Mesendoderm (in vitro differentiated cells): Measurements from ENCODE around the gene CRYGS. TPM values are rescaled to one million over a fixed set of nuclear protein-coding genes. Genes with fewer than 3 reads are reported as not detected.

Source experiments
- DNase-seq: peaks from one replicate; pipeline ENCODE4 v3.0.0; 2013
- H2AK5ac ChIP-seq: 2 replicates; pipeline ENCODE4 v1.6.1; 2013; ENCODE audit warnings: low read length, inconsistent platforms
- H2BK120ac ChIP-seq: 2 replicates; pipeline ENCODE4 v1.6.1; 2013; ENCODE audit warnings: low read depth, mild to moderate bottlenecking, low read length, moderate library complexity, mixed read lengths
- H2BK15ac ChIP-seq: replicated peaks from 2 replicates; pipeline ENCODE4 v1.6.1; 2013; ENCODE audit warnings: low read depth, mild to moderate bottlenecking, moderate library complexity
- H2BK5ac ChIP-seq: 2 replicates; pipeline ENCODE4 v1.6.1; 2013; ENCODE audit warnings: low read length, inconsistent platforms
- H3K18ac ChIP-seq: 2 replicates; pipeline ENCODE4 v1.6.1; 2013; ENCODE audit warnings: mild to moderate bottlenecking, low read length, mixed read lengths
- H3K23ac ChIP-seq: one replicate; pipeline ENCODE4 v1.6.1; 2013; ENCODE audit warnings: low read length
- H3K27ac ChIP-seq: 2 replicates; pipeline ENCODE4 v1.5.1; 2013; ENCODE audit warnings: low read depth, mild to moderate bottlenecking, inconsistent platforms, low read length, moderate library complexity
- H3K27me3 ChIP-seq: 2 replicates; pipeline ENCODE4 v1.6.1; 2013; ENCODE audit warnings: low read length, control low read depth, mild to moderate bottlenecking, inconsistent platforms; ENCODE audit not compliant: insufficient read depth, poor library complexity
- H3K36me3 ChIP-seq: 2 replicates; pipeline ENCODE4 v1.6.1; 2013; ENCODE audit warnings: low read length, inconsistent platforms; ENCODE audit not compliant: control insufficient read depth, insufficient read depth
- H3K4ac ChIP-seq: one replicate; pipeline ENCODE4 v1.6.1; 2013; ENCODE audit warnings: low read depth, mild to moderate bottlenecking, low read length, moderate library complexity
- H3K4me1 ChIP-seq: 2 replicates; pipeline ENCODE4 v1.6.1; 2013; ENCODE audit warnings: low read depth, low read length, inconsistent platforms; ENCODE audit not compliant: control insufficient read depth
- H3K4me2 ChIP-seq: 2 replicates; pipeline ENCODE4 v1.6.1; 2013; ENCODE audit warnings: low read length
- H3K4me3 ChIP-seq: 2 replicates; pipeline ENCODE4 v1.5.1; 2013; ENCODE audit warnings: mild to moderate bottlenecking, low read length
- H3K56ac ChIP-seq: one replicate; pipeline ENCODE4 v1.6.1; 2013; ENCODE audit warnings: low read length
- H3K79me1 ChIP-seq: 2 replicates; pipeline ENCODE4 v1.6.1; 2013; ENCODE audit warnings: low read length, inconsistent platforms
- H3K79me2 ChIP-seq: 2 replicates; pipeline ENCODE4 v1.6.1; 2013; ENCODE audit warnings: mild to moderate bottlenecking, low read length; ENCODE audit not compliant: control insufficient read depth, insufficient read depth
- H3K9ac ChIP-seq: 2 replicates; pipeline ENCODE4 v1.6.1; 2013; ENCODE audit warnings: low read length, inconsistent platforms
- H4K5ac ChIP-seq: one replicate; pipeline ENCODE4 v1.6.1; 2013; ENCODE audit warnings: low read length
- H4K8ac ChIP-seq: one replicate; pipeline ENCODE4 v1.6.1; 2013; ENCODE audit warnings: low read depth, mild to moderate bottlenecking, control low read depth, low read length, moderate library complexity
- WGBS: extraction: QIAGEN DNeasy Blood & Tissue Kit; methylation state at CpG from one replicate; pipeline ENCODE4 v1.1.7; 2013; ENCODE audit warnings: low lambda C conversion rate, missing lambda C conversion rate; ENCODE audit not compliant: insufficient coverage; ENCODE audit errors: extremely low coverage; 5-methylcytosine and 5-hydroxymethylcytosine counted together
- polyA plus RNA-seq, 2 experiments: library from polyadenylated mRNA; stranded (reverse); fragments of 200-250 nt; gene quantifications; one replicate each; pipeline ENCODE4 v1.2.3, GENCODE V29; 2013

The CRYGS gene
- polyA plus RNA-seq (2013, experiment 1 of 2): 0.28 TPM
- 0.29 TPM for polyA plus RNA-seq (2013, experiment 2 of 2)

DNA sequence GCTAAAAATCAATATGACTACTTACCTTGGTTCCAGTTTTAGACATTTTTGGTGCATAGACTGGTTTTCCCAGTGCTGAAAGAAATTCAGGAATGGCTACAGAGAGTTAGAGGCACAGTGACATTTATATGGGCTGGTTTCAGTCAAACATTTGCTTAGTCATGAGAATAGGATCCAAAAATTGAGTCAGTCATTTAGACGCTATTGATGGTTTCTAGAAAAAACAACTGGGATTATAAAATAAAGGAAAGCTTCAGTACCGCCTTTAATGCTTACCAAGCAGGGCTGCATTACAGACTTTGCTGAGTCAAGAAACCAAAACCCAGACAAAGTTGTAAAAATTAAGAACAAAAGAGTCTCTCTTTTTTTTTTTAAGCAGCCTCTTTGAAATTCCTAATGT lies at the start of gene CRYGS:
Gene CRYGS (minus strand): TSS at position 100 of the 400 bp plus-strand sequence. CDS start 54 bp downstream, at position 46.
- no peak for DNase-seq
- Histone ChIP-seq H3K4me3 (no peak within 1 kb of the TSS), H2AK5ac (no peak within 1 kb of the TSS), H2BK5ac (no peak within 1 kb of the TSS), H3K4ac (no peak within 1 kb of the TSS), H3K4me2 (no peak within 1 kb of the TSS), H3K23ac (no peak within 1 kb of the TSS), H3K56ac (no peak within 1 kb of the TSS), H3K27ac (no peak within 1 kb of the TSS), H3K27me3 (no peaks in the 10 kb centered on the region), H2BK15ac (no peak within 1 kb of the TSS), H3K79me2 (no peaks in the 10 kb centered on the region), H4K8ac (no peak within 1 kb of the TSS), H3K79me1 (no peaks in the 10 kb centered on the region), H3K36me3 (no peaks in the 10 kb centered on the region), H3K18ac (no peak within 1 kb of the TSS), H3K4me1 (no peaks in the 10 kb centered on the region), H4K5ac (no peak within 1 kb of the TSS), H3K9ac (no peak within 1 kb of the TSS), H2BK120ac (no peak within 1 kb of the TSS)
- no CpG with 5 or more reads among the region's 2 CpGs for WGBS

DNA sequence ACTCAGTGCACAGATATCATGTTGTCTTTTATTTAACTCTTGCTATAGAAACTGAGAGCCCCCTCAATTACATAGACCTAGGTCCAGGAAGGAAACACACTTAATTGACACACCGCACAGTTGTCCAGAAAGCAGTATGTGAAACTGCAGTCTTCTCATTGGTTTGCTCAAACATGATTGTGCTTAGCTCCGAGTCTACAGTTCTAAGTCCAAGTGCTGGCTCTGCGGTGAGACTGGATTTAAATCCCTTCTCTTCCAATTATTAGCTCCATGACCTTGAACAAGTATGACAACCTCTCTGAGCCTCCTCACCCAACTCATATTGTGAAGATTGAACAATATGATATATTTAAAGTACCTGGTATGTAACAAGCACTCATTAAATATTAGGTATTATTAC lies 49.7 kb upstream of the CRYGS start:
- WGBS: no CpG with 5 or more reads among the region's 3 CpGs
- no peaks in the 10 kb centered on the region for H3K79me1 ChIP-seq
- H3K4ac ChIP-seq: no peak overlapping the region
- H3K4me3 ChIP-seq: no peak overlapping the region
- no peak overlapping the region for H4K8ac ChIP-seq
- peaks cover 3% of the 10 kb centered on the region for H3K4me1 ChIP-seq
- no peak overlapping the region for H3K56ac ChIP-seq
- no peaks in the 10 kb centered on the region for H3K79me2 ChIP-seq
- H3K23ac ChIP-seq: no peak overlapping the region
- no peak overlapping the region for H3K9ac ChIP-seq
- H2AK5ac ChIP-seq: no peak overlapping the region
- H3K27ac ChIP-seq: no peak overlapping the region
- no peak overlapping the region for H3K4me2 ChIP-seq
- no peak overlapping the region for H2BK5ac ChIP-seq
- no peaks in the 10 kb centered on the region for H3K36me3 ChIP-seq
- no peak overlapping the region for H2BK120ac ChIP-seq
- H2BK15ac ChIP-seq: no peak overlapping the region
- no peak overlapping the region for H4K5ac ChIP-seq
- DNase-seq: no peak
- H3K18ac ChIP-seq: no peak overlapping the region
- no peaks in the 10 kb centered on the region for H3K27me3 ChIP-seq

DNA sequence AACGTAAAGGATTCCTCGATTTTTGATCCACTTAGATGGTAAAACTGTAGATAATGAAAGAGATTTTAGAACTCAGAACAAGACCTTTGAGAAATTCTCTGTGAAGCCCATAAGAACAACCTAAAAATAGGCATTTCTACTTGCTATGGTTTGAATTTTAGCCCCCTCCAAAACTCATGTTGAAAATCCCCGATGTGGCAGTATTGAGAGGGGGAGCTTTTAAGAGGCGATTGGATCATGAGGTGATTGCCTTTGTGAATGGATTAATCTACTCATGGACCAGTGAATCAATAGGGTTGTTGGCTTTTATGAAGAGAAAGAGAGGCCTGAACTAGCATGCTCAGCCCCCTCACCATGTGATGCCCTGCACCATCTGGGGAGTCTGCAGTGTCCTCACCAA lies 48.5 kb upstream of the CRYGS start:
- Histone ChIP-seq H3K79me2 (no peaks in the 10 kb centered on the region), H3K23ac (no peak overlapping the region), H3K18ac (no peak overlapping the region), H3K4ac (no peak overlapping the region), H3K27me3 (no peaks in the 10 kb centered on the region), H3K9ac (no peak overlapping the region), H3K27ac (no peak overlapping the region), H3K56ac (no peak overlapping the region), H4K8ac (no peak overlapping the region), H2BK120ac (no peak overlapping the region), H3K4me1 (peaks cover 3% of the 10 kb centered on the region), H2BK5ac (no peak overlapping the region), H3K79me1 (no peaks in the 10 kb centered on the region), H3K4me2 (no peak overlapping the region), H3K4me3 (no peak overlapping the region), H2BK15ac (no peak overlapping the region), H4K5ac (no peak overlapping the region), H2AK5ac (no peak overlapping the region), H3K36me3 (no peaks in the 10 kb centered on the region)
- no peak for DNase-seq
- WGBS: no CpG with 5 or more reads among the region's 4 CpGs

DNA sequence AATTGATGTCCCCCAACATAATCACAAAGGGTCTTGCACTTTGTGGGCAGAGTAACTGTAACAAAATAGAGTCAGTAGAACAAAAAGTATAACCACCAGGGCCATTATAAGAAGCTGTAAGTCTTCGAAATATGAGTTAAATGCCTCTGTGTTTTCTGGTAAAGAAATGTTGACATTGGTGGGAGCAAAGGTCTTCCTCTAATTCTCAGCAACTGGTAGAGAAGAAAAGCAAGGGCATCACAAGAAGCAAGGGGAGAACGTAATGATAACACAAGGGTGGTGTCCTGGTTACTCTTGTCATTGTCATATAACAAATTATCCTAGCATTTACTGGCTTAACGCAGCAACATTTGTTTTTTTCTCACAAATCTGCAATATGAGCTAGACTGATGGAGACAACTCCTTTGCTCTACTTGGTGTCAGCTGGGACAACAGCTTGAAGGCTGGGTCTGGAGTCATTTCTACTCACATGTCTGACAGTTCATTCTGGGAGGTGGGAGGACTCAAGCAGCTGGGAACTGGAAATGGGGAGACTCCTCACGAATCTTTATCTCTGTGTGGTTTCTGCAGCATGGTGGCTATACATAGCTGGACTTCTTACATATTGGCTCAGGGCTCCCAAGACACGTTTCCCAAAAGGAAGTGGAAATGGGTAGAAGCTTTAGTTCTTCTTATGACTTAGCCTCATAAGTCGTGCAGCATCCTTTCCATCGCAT lies 46.6 kb upstream of the CRYGS start:
- no peaks in the 10 kb centered on the region for H3K36me3 ChIP-seq
- H2BK15ac ChIP-seq: no peak overlapping the region
- DNase-seq: no peak
- WGBS: no CpG with 5 or more reads among the region's 7 CpGs
- no peak overlapping the region for H3K4me3 ChIP-seq
- no peak overlapping the region for H4K5ac ChIP-seq
- no peak overlapping the region for H4K8ac ChIP-seq
- no peaks in the 10 kb centered on the region for H3K79me1 ChIP-seq
- H2BK120ac ChIP-seq: no peak overlapping the region
- H3K4me1 ChIP-seq: no peaks in the 10 kb centered on the region
- no peak overlapping the region for H3K18ac ChIP-seq
- no peak overlapping the region for H2BK5ac ChIP-seq
- H2AK5ac ChIP-seq: no peak overlapping the region
- H3K4ac ChIP-seq: no peak overlapping the region
- no peak overlapping the region for H3K9ac ChIP-seq
- H3K79me2 ChIP-seq: no peaks in the 10 kb centered on the region
- H3K4me2 ChIP-seq: no peak overlapping the region
- no peak overlapping the region for H3K56ac ChIP-seq
- H3K23ac ChIP-seq: no peak overlapping the region
- no peaks in the 10 kb centered on the region for H3K27me3 ChIP-seq
- no peak overlapping the region for H3K27ac ChIP-seq

DNA sequence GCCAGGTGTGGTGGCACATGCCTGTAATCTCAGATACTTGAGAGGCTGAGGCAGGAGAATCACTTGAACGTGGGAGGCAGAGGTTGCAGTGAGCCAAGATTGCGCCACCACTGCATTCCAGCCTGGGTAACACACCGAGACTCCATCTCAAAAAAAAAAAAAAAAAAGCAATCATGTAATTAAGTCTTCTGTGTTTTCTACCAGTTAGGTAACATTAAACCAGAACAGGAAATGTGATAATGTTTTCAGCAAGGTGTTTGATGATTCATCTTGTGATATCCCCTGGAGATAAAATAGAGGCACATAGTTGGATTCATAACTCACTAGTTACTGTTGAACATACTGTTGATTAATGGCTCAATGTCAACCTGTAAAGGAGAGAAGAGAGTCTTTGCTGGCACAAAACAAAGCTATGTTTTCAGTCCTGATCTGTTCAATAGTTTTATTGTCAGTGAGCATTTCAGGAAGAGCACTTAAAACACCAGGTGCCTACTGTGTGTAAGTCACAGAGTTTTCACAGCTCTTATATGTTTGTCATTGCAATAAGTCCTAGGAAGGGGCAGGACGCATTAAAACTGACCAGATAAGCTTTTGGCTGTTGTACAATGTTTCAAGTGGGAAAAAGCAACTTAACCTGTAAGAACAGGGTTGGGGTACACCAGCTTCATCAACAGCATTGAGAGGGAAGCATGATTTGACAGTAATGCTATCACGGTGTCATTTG lies 45.8 kb upstream of the CRYGS start:
- no peak for DNase-seq
- Histone ChIP-seq H3K4me2 (no peak overlapping the region), H2AK5ac (no peak overlapping the region), H3K56ac (no peak overlapping the region), H4K8ac (no peak overlapping the region), H3K27me3 (no peaks in the 10 kb centered on the region), H3K18ac (no peak overlapping the region), H4K5ac (no peak overlapping the region), H3K79me1 (no peaks in the 10 kb centered on the region), H3K27ac (no peak overlapping the region), H2BK5ac (no peak overlapping the region), H3K36me3 (no peaks in the 10 kb centered on the region), H3K4me1 (no peaks in the 10 kb centered on the region), H2BK120ac (no peak overlapping the region), H3K79me2 (no peaks in the 10 kb centered on the region), H3K4me3 (no peak overlapping the region), H3K23ac (no peak overlapping the region), H2BK15ac (no peak overlapping the region), H3K9ac (no peak overlapping the region), H3K4ac (no peak overlapping the region)
- WGBS: no CpG with 5 or more reads among the region's 5 CpGs
